Measurements from ENCODE around the gene TEX14. TPM values are rescaled to one million over a fixed set of nuclear protein-coding genes. Genes with fewer than 3 reads are reported as not detected.
A peak's percentile ranks its signal among the peaks of the same experiment; 100 is the strongest.

Gene TEX14
- total RNA-seq, 1 experiment from 2014 or later = 0.31 TPM

DNA sequence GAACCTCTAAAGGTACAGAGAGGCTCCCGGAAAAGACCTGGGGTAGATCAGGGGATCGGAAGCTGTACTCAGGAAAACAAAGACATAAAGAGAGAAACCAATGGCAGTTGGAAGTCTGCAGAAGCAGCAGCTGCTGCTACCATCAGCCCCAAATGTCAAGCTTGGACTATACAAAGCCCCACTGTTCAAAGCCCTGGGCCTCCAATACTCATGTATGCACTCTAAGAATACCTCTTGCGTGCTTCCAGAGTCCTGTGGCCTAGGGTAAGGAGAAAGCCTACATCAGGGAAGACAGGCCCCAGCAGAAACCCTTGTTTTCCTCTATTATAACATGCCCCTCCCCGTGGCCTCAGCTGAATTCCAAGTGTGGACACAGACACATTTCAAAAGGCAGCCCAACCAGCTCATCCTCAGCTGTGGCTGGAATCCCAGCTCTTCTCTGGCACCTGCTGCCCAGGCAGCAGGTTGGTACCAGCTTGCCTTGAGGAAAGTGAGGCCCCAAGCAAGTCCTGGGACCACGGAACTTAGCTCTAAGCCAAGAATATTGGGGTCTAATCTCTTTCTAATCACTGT lies 158.1 kb downstream of the TEX14 start:
- no peak overlapping the region for H3K14ac ChIP-seq (ENCODE audit: insufficient read depth, low read length)
- H3K4me3 Mint-ChIP-seq = 0 out of 5 replicates have a peak overlapping the region, but pooled peaks have one; percentile 21 to 82
- no peaks in the 10 kb centered on the region for H3K36me3 Mint-ChIP-seq (ENCODE audit: insufficient read depth in 1 of 3, low read depth in 3 of 3)
- no peak overlapping the region for H2BK120ac ChIP-seq (ENCODE audit: low read depth, low read length, poor library complexity, severe bottlenecking)
- H2AFZ ChIP-seq (ENCODE audit: low read length) = no peak overlapping the region
- H4K20me1 ChIP-seq (ENCODE audit: control insufficient read depth, insufficient read depth, insufficient read length) = no peaks in the 10 kb centered on the region
- H3K18ac ChIP-seq (ENCODE audit: insufficient read length, low read depth, low read length) = no peak overlapping the region
- no peak overlapping the region for H2BK15ac ChIP-seq (ENCODE audit: low read depth, low read length)
- peaks cover 29 to 48% of the 10 kb centered on the region in 2 experiments for H3K4me1 Mint-ChIP-seq
- no peak overlapping the region for H3K23ac ChIP-seq (ENCODE audit: insufficient read length, low read depth, low read length)
- no peak overlapping the region for H2BK5ac ChIP-seq (ENCODE audit: insufficient read length, low read length)
- H4K5ac ChIP-seq (ENCODE audit: insufficient read length, low read depth, low read length) = no peak overlapping the region
- H3K4me1 ChIP-seq (ENCODE audit: insufficient read depth, low read length) = 0 out of 2 replicates have a peak, but pooled peaks cover 2% of the 10 kb centered on the region
- no peak overlapping the region for H3T11ph ChIP-seq (ENCODE audit: low read length)
- no peak overlapping the region for H3K27ac Mint-ChIP-seq
- no peak overlapping the region for H2BK12ac ChIP-seq (ENCODE audit: insufficient read length, low read depth, low read length)
- H3K27ac ChIP-seq (ENCODE audit: insufficient read length, low read depth, low read length) = no peak overlapping the region
- no peak overlapping the region for H3K4ac ChIP-seq (ENCODE audit: low read depth, low read length)
- H3K27me3 ChIP-seq (ENCODE audit: insufficient read depth, low read length) = no peaks in the 10 kb centered on the region
- H2AK5ac ChIP-seq (ENCODE audit: insufficient read length, low read length) = no peak overlapping the region
- peaks cover 5% of the 10 kb centered on the region for H3K23me2 ChIP-seq (ENCODE audit: insufficient read length, low read depth, low read length, poor library complexity, severe bottlenecking)
- TF ChIP-seq, protein P1, sequence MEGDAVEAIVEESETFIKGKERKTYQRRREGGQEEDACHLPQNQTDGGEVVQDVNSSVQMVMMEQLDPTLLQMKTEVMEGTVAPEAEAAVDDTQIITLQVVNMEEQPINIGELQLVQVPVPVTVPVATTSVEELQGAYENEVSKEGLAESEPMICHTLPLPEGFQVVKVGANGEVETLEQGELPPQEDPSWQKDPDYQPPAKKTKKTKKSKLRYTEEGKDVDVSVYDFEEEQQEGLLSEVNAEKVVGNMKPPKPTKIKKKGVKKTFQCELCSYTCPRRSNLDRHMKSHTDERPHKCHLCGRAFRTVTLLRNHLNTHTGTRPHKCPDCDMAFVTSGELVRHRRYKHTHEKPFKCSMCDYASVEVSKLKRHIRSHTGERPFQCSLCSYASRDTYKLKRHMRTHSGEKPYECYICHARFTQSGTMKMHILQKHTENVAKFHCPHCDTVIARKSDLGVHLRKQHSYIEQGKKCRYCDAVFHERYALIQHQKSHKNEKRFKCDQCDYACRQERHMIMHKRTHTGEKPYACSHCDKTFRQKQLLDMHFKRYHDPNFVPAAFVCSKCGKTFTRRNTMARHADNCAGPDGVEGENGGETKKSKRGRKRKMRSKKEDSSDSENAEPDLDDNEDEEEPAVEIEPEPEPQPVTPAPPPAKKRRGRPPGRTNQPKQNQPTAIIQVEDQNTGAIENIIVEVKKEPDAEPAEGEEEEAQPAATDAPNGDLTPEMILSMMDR (conservative IDR thresholded peaks at IDR 0.05) = no peak
- H3K4me2 ChIP-seq (ENCODE audit: insufficient read depth, insufficient read length, low read length) = no peak overlapping the region
- H3K56ac ChIP-seq (ENCODE audit: insufficient read length, low read depth, low read length) = no peak overlapping the region
- no peak for DNase-seq
- no peaks in the 10 kb centered on the region for H3K79me1 ChIP-seq (ENCODE audit: insufficient read depth, low read depth, low read length, poor library complexity, severe bottlenecking)
- no peaks in the 10 kb centered on the region for H3K9me3 ChIP-seq (ENCODE audit: control insufficient read depth, low read depth, low read length)
- no peaks in the 10 kb centered on the region for H3K79me2 ChIP-seq (ENCODE audit: insufficient read depth, low read length)
- no peak overlapping the region for H4K91ac ChIP-seq (ENCODE audit: insufficient read length, low read depth, low read length)
- no CpG with 5 or more reads among the region's 5 CpGs for WGBS (ENCODE audit: extremely low coverage, insufficient read length, low lambda C conversion rate)
- no peak overlapping the region for H4K8ac ChIP-seq (replicated peaks; ENCODE audit: insufficient read length, low read depth, low read length)
- no peak overlapping the region for H3K9ac ChIP-seq (ENCODE audit: extremely low read depth, insufficient read length, low read length)
- H3K27me3 Mint-ChIP-seq (ENCODE audit: low read depth) = peaks cover 58% of the 10 kb centered on the region
- no peaks in the 10 kb centered on the region for H3K9me3 Mint-ChIP-seq
- no peak overlapping the region for H2BK20ac ChIP-seq (ENCODE audit: low read depth, low read length, poor library complexity, severe bottlenecking)
